ENCODE results near the gene MTA1. TPM values are rescaled to one million over a fixed set of nuclear protein-coding genes. Genes with fewer than 3 reads are reported as not detected.

Gene MTA1
- total RNA-seq, 1 donor from 2014 or later = 23.5 TPM

DNA sequence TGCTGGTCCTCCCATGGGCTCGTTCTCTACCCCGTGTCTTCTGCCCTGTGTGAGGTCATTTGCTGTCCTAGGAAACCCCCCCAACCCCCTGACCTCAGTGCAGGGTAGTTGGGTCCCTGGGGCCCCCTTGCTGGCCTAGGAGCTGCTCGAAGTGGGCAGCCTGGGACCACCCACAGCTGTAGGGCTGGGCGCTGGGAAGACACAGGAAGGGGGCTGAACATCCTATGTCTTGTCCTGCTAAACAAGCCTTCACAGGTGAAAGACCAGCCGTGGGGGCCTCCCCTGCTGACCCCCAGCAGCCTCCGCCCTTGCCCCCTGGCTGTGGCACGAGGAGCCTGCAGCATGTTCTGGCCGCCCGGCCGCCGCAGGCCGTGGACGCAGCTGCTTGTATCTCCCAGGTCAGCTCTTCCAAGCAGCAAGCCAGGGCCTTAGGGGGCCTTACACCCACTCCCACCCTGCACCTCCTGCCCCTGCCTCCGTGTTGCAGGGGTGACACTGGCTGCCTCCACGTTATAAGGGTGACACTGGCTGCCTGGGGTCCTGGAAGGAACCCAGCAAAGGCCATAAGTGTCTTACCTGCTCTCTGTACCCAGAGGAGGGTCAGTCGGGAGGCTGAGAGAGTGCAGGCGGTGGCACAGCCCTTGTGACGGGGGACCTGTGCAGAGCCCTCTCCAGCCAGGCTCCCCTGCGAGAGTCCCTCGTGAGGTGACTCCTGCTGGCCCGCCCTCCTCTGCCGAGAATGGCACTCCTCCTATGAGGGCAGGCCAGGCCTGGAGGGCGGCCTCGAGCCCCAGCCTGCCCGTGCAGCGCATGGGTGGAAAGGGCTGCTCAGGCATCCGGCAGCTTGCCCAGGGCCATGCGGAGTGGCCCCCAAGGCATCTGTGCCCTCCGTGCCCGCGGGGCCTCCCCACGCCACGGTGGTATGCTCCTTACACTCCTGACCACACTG, 32.8 kb upstream of the MTA1 start:
- no peak for DNase-seq (ENCODE audit: low read depth in 2 of 2)

DNA sequence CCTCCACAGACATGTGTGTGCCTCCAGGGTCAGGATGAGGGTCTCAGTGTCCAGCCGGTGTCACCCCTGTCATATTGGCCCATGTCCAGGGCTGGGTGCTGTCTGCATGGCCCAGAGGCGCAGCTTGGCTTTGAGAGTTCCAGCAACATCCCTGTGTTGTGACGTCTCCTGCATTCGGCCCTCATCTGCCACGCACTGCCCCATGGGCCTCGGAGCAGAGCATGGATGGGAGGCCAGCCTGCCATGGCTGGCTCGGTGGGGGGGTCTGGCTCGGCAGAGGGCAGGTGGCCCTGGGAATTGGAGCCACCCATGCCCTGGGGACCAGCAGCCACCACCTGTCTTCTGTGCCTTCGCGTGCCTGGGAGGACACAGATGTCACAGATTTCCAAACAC, 32.1 kb upstream of the MTA1 start:
- DNase-seq (ENCODE audit: low read depth in 2 of 2) = no peak

GRCh38 chr14:105388110-105388951, 31.3 kb upstream of the MTA1 start:
- DNase-seq (ENCODE audit: low read depth in 2 of 2) = no peak

DNA sequence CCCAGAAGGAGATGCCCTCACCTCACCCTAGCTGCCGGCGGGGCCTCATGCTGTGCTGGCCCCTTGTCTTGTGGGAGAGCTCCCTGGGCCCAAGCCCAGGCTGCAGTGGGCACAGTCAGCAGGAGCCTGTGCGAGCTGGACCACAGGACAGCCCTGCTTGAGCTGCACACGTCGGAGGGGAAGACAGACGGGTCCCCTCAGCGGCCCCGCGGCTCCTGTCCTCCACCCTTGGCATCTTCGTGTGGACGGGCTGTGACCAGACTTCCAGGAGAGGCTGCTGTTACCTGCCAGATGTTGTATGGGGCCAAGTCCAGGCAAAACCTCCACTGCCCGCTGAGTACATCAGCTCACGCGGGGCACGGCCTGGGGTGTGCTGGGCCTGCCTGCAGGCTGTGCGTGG, 30.7 kb upstream of the MTA1 start:
- DNase-seq (ENCODE audit: low read depth in 2 of 2) = no peak

- no peak for DNase-seq (ENCODE audit: low read depth in 2 of 2)
These were observed 30.1 kb upstream of the MTA1 start for GRCh38 chr14:105389534-105389933.

DNA sequence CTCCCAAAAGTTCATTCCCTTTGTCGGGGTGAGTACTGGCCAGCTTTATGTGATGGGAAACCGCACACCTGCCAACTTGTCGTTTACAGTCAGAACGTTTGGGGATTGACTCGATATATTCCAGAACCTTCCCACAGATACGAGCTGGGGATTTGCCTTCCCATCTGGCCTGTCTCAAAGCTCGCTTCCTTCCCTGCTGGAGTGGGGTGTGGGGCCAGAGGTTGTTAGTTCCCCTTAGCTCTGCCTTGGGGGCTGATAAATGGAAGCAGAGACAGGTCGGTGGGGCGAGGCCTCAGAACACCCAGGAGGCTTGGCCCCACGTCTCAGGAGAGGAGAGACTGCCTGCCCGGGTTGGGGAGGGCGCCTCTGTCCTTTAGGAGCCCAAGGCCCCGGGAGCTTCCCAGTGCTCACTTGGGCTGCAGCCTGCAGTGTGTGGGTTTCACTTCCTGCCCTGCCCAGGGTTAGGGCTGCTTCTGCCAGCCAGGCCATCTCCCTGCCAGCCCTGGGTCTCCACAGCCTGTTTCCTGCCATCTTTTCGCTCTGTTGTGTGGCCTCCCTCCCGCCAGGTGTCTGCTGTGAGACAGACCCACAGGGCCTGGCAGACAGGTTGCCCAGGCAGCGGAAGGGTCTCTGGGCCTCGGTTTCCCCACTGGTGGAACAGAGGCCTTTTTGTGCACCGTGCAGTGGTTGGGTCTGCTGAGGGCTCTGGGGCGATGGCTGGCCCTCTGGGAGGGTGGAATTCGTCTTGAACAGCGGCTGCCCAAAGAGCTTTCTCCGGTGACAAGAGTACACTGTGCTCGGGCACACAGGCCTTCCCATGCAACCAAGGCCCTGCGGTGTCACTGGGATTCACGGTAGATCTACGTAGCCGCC, 29.4 kb upstream of the MTA1 start:
- no peak for DNase-seq (ENCODE audit: low read depth in 2 of 2)

GRCh38 chr14:105390849-105391500, 28.7 kb upstream of the MTA1 start:
- DNase-seq (ENCODE audit: low read depth in 2 of 2) = no peak

- DNase-seq (ENCODE audit: low read depth in 2 of 2) = no peak
These were observed 28.1 kb upstream of the MTA1 start for GRCh38 chr14:105391541-105391940.

GRCh38 chr14:105392131-105393090, 27.2 kb upstream of the MTA1 start:
- no peak for DNase-seq (ENCODE audit: low read depth in 2 of 2)

- DNase-seq (ENCODE audit: low read depth in 2 of 2) = no peak
These were observed 26.5 kb upstream of the MTA1 start for GRCh38 chr14:105393151-105393550.

DNA sequence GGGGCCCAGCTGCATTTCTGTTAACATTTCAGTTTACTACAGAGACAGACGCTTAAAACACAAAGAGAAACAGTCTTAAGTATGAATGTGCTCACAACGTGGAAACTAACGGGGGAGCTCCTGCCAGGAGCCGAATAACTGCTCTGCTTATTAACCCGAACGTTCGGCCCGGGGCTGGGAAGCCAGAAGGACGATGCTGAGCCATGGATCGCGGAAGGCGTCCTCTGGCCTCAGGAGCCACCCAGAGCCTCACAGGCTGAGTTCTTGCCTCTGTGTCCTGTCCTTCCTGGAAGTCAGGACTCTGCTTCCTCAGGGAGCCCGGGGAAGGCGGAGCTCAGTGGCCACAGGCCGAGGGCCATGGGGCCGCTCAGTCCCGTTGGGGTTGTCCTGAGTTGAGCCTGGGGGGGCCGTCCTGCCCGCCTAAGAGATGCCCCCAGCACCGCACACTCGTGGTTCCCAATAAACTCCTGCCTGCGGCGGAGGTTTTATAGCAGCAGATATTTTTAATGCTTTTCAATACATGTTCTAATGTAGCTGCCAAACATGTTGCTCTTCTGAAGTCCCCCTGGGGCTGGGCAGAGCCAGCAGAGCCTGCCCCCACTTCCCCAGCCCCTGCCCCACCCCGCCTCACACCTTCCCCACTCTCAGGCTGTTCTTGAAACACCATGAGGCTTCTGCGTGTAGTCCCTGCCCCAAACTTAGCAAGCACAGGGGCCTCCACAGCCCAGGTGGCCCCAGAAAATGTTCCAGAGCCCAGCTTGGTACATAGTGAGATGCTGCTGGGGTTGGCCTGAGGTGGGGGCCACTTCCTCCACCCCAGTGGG, 24.7 kb upstream of the MTA1 start:
- no peak for DNase-seq (ENCODE audit: low read depth in 2 of 2)

- no peak for DNase-seq (ENCODE audit: low read depth in 2 of 2)
These were observed 24.1 kb upstream of the MTA1 start for GRCh38 chr14:105395538-105395854.

DNA sequence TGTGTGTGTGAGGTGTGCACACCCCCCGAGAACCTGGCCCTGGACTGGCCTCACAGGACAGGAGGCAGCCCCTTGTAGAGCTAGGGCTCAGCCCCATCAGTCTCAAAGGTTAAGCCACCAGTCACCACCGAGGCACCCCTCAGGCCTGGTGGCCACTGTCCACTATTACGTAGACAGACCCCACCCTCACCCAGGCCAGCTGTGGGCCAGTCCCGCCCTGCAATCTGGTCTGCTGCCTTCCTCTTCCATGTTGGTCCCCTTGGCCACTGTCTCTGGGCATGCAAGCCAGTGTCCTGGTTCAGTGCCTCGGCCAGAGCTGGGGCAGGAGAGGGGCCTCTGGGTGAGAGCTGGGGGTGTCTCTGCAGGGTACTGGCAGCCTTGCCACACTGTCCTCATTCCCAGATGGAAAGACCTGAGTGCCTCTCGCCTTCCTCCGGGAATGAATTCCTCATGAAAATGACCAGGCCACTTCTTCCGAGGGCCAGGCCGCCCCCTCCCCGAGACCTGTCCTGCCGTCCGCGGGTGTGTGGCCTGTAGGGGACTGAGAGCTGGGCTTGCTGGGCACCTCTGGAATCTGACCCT, 22.2 kb upstream of the MTA1 start:
- DNase-seq (ENCODE audit: low read depth in 2 of 2) = no peak

- peak; percentile 60 to 84 for DNase-seq (ENCODE audit: low read depth in 2 of 2)
These were observed 21.4 kb upstream of the MTA1 start, which contains the start of gene TEX22 for GRCh38 chr14:105398044-105398725. TSS of gene TEX22 (plus strand) at chr14:105398538. CDS start at chr14:105399341, 803 bp downstream.

- peak in 1 of 2 donors; percentile 60 for DNase-seq (ENCODE audit: low read depth in 2 of 2)
These were observed 20.7 kb upstream of the MTA1 start for GRCh38 chr14:105398726-105399465.

GRCh38 chr14:105399466-105399775, 20.2 kb upstream of the MTA1 start:
- no peak for DNase-seq (ENCODE audit: low read depth in 2 of 2)

DNA sequence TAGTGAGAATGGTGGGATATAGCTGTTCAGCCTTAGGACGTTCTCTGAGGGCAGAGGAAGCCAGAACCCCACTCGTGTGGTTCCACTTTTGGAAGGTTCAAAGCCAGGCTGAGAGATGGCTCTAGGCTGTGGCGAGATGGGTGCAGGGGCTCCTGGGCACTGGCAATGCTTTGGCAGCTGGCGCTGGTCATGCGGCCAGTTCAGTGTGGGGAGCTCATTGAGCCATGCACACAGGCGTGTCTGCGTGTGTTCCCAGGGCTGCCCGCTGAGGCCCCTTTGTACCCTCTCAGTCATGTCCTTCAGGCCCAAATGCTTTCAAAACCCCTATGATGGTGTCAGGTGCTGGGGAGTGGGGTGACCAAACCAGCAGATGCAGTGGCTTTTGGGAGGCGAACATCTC, 19.6 kb upstream of the MTA1 start:
- DNase-seq (ENCODE audit: low read depth in 2 of 2) = no peak
